SK-N-SH (cell line): ENCODE measurements around the gene GABRG1. TPM values are rescaled to one million over a fixed set of nuclear protein-coding genes. Genes with fewer than 3 reads are reported as not detected.

ENCODE experiments used
- CTCF ChIA-PET: fragments of 300-600, 350-600 bp; formaldehyde crosslinking; extraction: SDS; loops from one replicate; lab custom pipeline; 2021; lab: Yijun Ruan, JAX
- POLR2A ChIA-PET: fragments of 350-600 bp; sonication (Branson Sonifier 250); formaldehyde crosslinking; extraction: SDS; loops from one replicate; lab custom pipeline; 2020; ENCODE audit warnings: antibody characterized with exemption, inconsistent platforms; lab: Yijun Ruan, JAX
- DNase-seq: peaks from one replicate; pipeline ENCODE4 v3.0.0; 2012
- H2AFZ ChIP-seq: fragments of 200-600 bp; sonication (generic); 2 replicates; pipeline ENCODE4 v1.8.1; 2016; ENCODE audit warnings: antibody characterized with exemption, mild to moderate bottlenecking, low read depth
- H3F3A ChIP-seq: fragments of 200-600 bp; sonication (generic); replicated peaks from 2 replicates; pipeline ENCODE3; 2016; ENCODE audit warnings: antibody characterized with exemption, mild to moderate bottlenecking; ENCODE audit not compliant: insufficient read depth
- H3K27ac ChIP-seq, 2 experiments: fragments of 200-500 bp in 1 of 2; fragments of 200-600 bp in 1 of 2; sonication (Bioruptor generic) in 1 of 2; sonication (generic), shearing (Covaris generic) in 1 of 2; 2 replicates each; pipeline versions ENCODE4 v1.5.1 to v1.6.1; 2014 to 2016; ENCODE audit warnings: low read depth in 2 of 2, inconsistent platforms in 1 of 2, low read length in 1 of 2, mild to moderate bottlenecking in 1 of 2, mixed read lengths in 1 of 2
- H3K27me3 ChIP-seq: fragments of 200-600 bp; sonication (generic), shearing (Covaris generic); 2 replicates; pipeline ENCODE4 v1.6.1; 2016; ENCODE audit warnings: mixed run types; ENCODE audit not compliant: insufficient read depth
- H3K36me3 ChIP-seq, 2 experiments: fragments of 200-500 bp in 1 of 2; fragments of 200-600 bp in 1 of 2; sonication (Bioruptor generic) in 1 of 2; sonication (generic) in 1 of 2; replicated peaks in 1 of 2; 2 replicates each; pipeline versions ENCODE3 to v1.5.1; 2014 to 2016; ENCODE audit warnings: low read length in 1 of 2, mild to moderate bottlenecking in 1 of 2; ENCODE audit not compliant: insufficient read depth in 2 of 2, control insufficient read depth in 1 of 2
- H3K4me1 ChIP-seq, 2 experiments: fragments of 200-500 bp in 1 of 2; fragments of 200-600 bp in 1 of 2; sonication (Bioruptor generic) in 1 of 2; sonication (generic), shearing (Covaris generic) in 1 of 2; 2 replicates each; pipeline versions ENCODE4 v1.5.1 to v1.6.1; 2014 to 2016; ENCODE audit warnings: low read depth in 1 of 2, low read length in 1 of 2, mixed run types in 1 of 2; ENCODE audit not compliant: insufficient read depth in 2 of 2, control insufficient read depth in 1 of 2
- H3K4me2 ChIP-seq: fragments of 200-600 bp; sonication (generic), shearing (Covaris generic); 2 replicates; pipeline ENCODE4 v1.6.1; 2017; ENCODE audit warnings: mixed run types
- H3K4me3 ChIP-seq, 2 experiments: fragments of 200-500 bp in 1 of 2; fragments of 200-600 bp in 1 of 2; sonication (Bioruptor generic) in 1 of 2; sonication (generic), shearing (Covaris generic) in 1 of 2; 2 replicates each; pipeline versions ENCODE4 v1.5.1 to v1.8.1; 2014 to 2016; ENCODE audit warnings: low read depth in 2 of 2, inconsistent platforms in 1 of 2, low read length in 1 of 2, mild to moderate bottlenecking in 1 of 2, mixed read lengths in 1 of 2, moderate library complexity in 1 of 2
- H3K79me2 ChIP-seq: fragments of 200-600 bp; sonication (generic); 2 replicates; pipeline ENCODE4 v1.8.1; 2017; ENCODE audit warnings: mild to moderate bottlenecking; ENCODE audit not compliant: insufficient read depth
- H3K9ac ChIP-seq: fragments of 200-600 bp; sonication (generic); 2 replicates; pipeline ENCODE4 v1.6.1; 2017; ENCODE audit warnings: mixed run types
- H3K9me2 ChIP-seq: fragments of 200-600 bp; sonication (generic); 2 replicates; pipeline ENCODE4 v1.6.1; 2017; ENCODE audit warnings: mixed run types
- H3K9me3 ChIP-seq: fragments of 200-600 bp; sonication (generic); 2 replicates; pipeline ENCODE4 v1.6.1; 2017; ENCODE audit warnings: mixed run types, mild to moderate bottlenecking, moderate library complexity
- H4K20me1 ChIP-seq: fragments of 200-600 bp; sonication (generic); 2 replicates; pipeline ENCODE4 v1.6.1; 2017; ENCODE audit warnings: mild to moderate bottlenecking, mixed run types; ENCODE audit not compliant: insufficient read depth
- CTCF ChIP-seq: fragments of 200-600 bp; sonication (generic); IDR thresholded peaks from 2 replicates; pipeline ENCODE4 v1.6.1; 2017; ENCODE audit warnings: antibody characterized with exemption, mild to moderate bottlenecking, moderate library complexity
- ELF1 ChIP-seq: IDR thresholded peaks from 2 replicates; pipeline ENCODE4 v1.4.0; 2012
- FOXJ3 ChIP-seq: sonication (generic); formaldehyde crosslinking; IDR thresholded peaks from 2 replicates; pipeline ENCODE4 v1.5.1; 2020; ENCODE audit warnings: mild to moderate bottlenecking, missing genetic modification reagents
- GATA2 ChIP-seq: sonication (generic); formaldehyde crosslinking; IDR thresholded peaks from 2 replicates; pipeline ENCODE4 v1.5.0; 2020; ENCODE audit warnings: mild to moderate bottlenecking, missing genetic modification reagents
- JUND ChIP-seq: IDR thresholded peaks from 2 replicates; pipeline ENCODE4 v1.4.0; 2012
- MEF2A ChIP-seq: IDR thresholded peaks from 2 replicates; pipeline ENCODE4 v1.4.0; 2012; ENCODE audit warnings: low read depth, borderline replicate concordance
- MXI1 ChIP-seq: IDR thresholded peaks from 2 replicates; pipeline ENCODE4 v1.6.1; 2012; ENCODE audit warnings: mild to moderate bottlenecking, low read depth, low read length, improper control_type of control experiment
- POLR2AphosphoS5 ChIP-seq: IDR thresholded peaks from 2 replicates; pipeline ENCODE4 v1.6.1; 2012; ENCODE audit warnings: low read depth, low read length
- RCOR1 ChIP-seq: fragments of 150-350 bp; IDR thresholded peaks from 2 replicates; pipeline ENCODE4 v1.6.1; 2017; ENCODE audit warnings: antibody characterized with exemption, low read length
- REST ChIP-seq: IDR thresholded peaks from 2 replicates; pipeline ENCODE4 v1.6.1; 2012; ENCODE audit warnings: mild to moderate bottlenecking, low read depth, low read length, moderate library complexity
- RFX5 ChIP-seq: IDR thresholded peaks from 2 replicates; pipeline ENCODE4 v1.6.1; 2012; ENCODE audit warnings: mild to moderate bottlenecking, improper control_type of control experiment, low read length
- RXRA ChIP-seq: IDR thresholded peaks from 2 replicates; pipeline ENCODE4 v1.4.0; 2012; ENCODE audit warnings: low read depth, mild to moderate bottlenecking, borderline replicate concordance
- SIN3A ChIP-seq: IDR thresholded peaks from 2 replicates; pipeline ENCODE4 v1.6.1; 2012; ENCODE audit warnings: low read depth, mild to moderate bottlenecking, low read length, moderate library complexity, borderline replicate concordance
- SMC3 ChIP-seq: IDR thresholded peaks from 2 replicates; pipeline ENCODE4 v1.6.1; 2012; ENCODE audit warnings: low read depth, low read length, improper control_type of control experiment
- USF1 ChIP-seq: IDR thresholded peaks from 2 replicates; pipeline ENCODE4 v1.4.0; 2012; ENCODE audit warnings: low read depth, borderline replicate concordance
- polyA plus RNA-seq, 3 experiments: library from polyadenylated mRNA; depleted of rRNA; stranded (reverse); fragments of >200 nt; gene quantifications; 2 replicates each; pipeline ENCODE4 v1.2.3, GENCODE V29; 2012

Gene GABRG1
- polyA plus RNA-seq, 1 of the 3 experiments (the other 2 are of a cell fraction), result not detected

- Histone ChIP-seq H2AFZ (no peak overlapping the region), H3F3A (no peaks in the 10 kb centered on the region), H4K20me1 (no peaks in the 10 kb centered on the region), H3K27me3 (no peaks in the 10 kb centered on the region), H3K9me2 (no peaks in the 10 kb centered on the region), H3K4me3 (no peak overlapping the region), H3K4me2 (no peak overlapping the region), H3K4me1 (no peaks in the 10 kb centered on the region), H3K9me3 (no peaks in the 10 kb centered on the region), H3K9ac (no peak overlapping the region), H3K36me3 (no peaks in the 10 kb centered on the region)
- no peak for DNase-seq
- TF ChIP-seq USF1 (no peak), SIN3A (no peak), SMC3 (no peak), FOXJ3 (no peak), RXRA (no peak), POLR2AphosphoS5 (no peak), CTCF (no peak), MXI1 (no peak), RCOR1 (no peak), MEF2A (no peak), GATA2 (no peak), RFX5 (no peak), ELF1 (no peak), REST (no peak), JUND (no peak)
- TF ChIP-seq, all 33 proteins: peak for 0
- Histone ChIP-seq H3K79me2 (no peaks in the 10 kb centered on the region), H3K27ac (no peak overlapping the region)
- ChIA-PET CTCF (no interaction called here), POLR2A (no interaction called here)
These were observed 42.6 kb downstream of the GABRG1 start for GRCh38 chr4:46081248-46081647.
